GM23338 (cell line): Measurements from ENCODE around the gene PCDHGA1. TPM values are rescaled to one million over a fixed set of nuclear protein-coding genes. Genes with fewer than 3 reads are reported as not detected.

ENCODE experiments used
- ATAC-seq: fragments of 200-7000 bp; cut with Tn5 transposase; 3 replicates; pipeline ENCODE4 v1.9.1; 2020
- DNase-seq: peaks from one replicate; pipeline ENCODE4 v3.0.0-alpha.2; 2015; ENCODE audit warnings: low spot score
- H2AFZ ChIP-seq: fragments of 200-600 bp; sonication (generic); 2 replicates; pipeline ENCODE4 v1.8.0; 2016; ENCODE audit warnings: antibody characterized with exemption, mild to moderate bottlenecking, moderate library complexity
- H3F3A ChIP-seq: fragments of 200-600 bp; sonication (generic); replicated peaks from 2 replicates; pipeline ENCODE4 v1.8.0; 2017; ENCODE audit warnings: antibody characterized with exemption, mixed run types, low read depth
- H3K27ac ChIP-seq: fragments of 200-600 bp; sonication (generic); 2 replicates; pipeline ENCODE4 v1.6.1; 2016; ENCODE audit warnings: low read depth
- H3K27me3 ChIP-seq: fragments of 200-600 bp; sonication (generic); 2 replicates; pipeline ENCODE4 v1.8.0; 2016; ENCODE audit warnings: mild to moderate bottlenecking, mixed run types, moderate library complexity; ENCODE audit not compliant: insufficient read depth
- H3K36me3 ChIP-seq: fragments of 200-600 bp; sonication (generic); 2 replicates; pipeline ENCODE4 v1.8.0; 2016; ENCODE audit warnings: mild to moderate bottlenecking; ENCODE audit not compliant: insufficient read depth
- H3K4me1 ChIP-seq: fragments of 200-600 bp; sonication (generic); 2 replicates; pipeline ENCODE4 v1.8.0; 2016; ENCODE audit warnings: mild to moderate bottlenecking, moderate library complexity; ENCODE audit not compliant: insufficient read depth
- H3K4me2 ChIP-seq: fragments of 200-600 bp; sonication (generic); 2 replicates; pipeline ENCODE4 v1.7.1; 2017; ENCODE audit warnings: mixed run types
- H3K4me3 ChIP-seq: fragments of 200-600 bp; sonication (generic); 2 replicates; pipeline ENCODE4 v1.6.1; 2016; ENCODE audit warnings: mixed run types
- H3K79me2 ChIP-seq: fragments of 200-600 bp; sonication (generic); replicated peaks from 2 replicates; pipeline ENCODE4 v1.8.0; 2017; ENCODE audit warnings: mild to moderate bottlenecking; ENCODE audit not compliant: insufficient read depth
- H3K9me2 ChIP-seq: fragments of 200-600 bp; sonication (generic); 2 replicates; pipeline ENCODE4 v1.8.0; 2017; ENCODE audit not compliant: insufficient read depth
- H4K20me1 ChIP-seq: fragments of 200-600 bp; sonication (generic); replicated peaks from 2 replicates; pipeline ENCODE4 v1.8.0; 2017; ENCODE audit warnings: mild to moderate bottlenecking; ENCODE audit not compliant: insufficient read depth
- H3K27ac Mint-ChIP-seq: 2 replicates; pipeline ENCODE4 v1.8.0; 2020; ENCODE audit warnings: inconsistent platforms, mild to moderate bottlenecking, moderate library complexity, mixed read lengths
- H3K27me3 Mint-ChIP-seq: 3 replicates; pipeline ENCODE4 v1.8.0; 2022; ENCODE audit warnings: low read depth, mild to moderate bottlenecking, moderate library complexity, mixed read lengths, inconsistent platforms; ENCODE audit not compliant: insufficient read depth, poor library complexity
- H3K36me3 Mint-ChIP-seq: 3 replicates; pipeline ENCODE4 v1.8.0; 2021; ENCODE audit warnings: low read depth, mild to moderate bottlenecking, inconsistent platforms, moderate library complexity, mixed read lengths
- H3K4me1 Mint-ChIP-seq: 3 replicates; pipeline ENCODE4 v1.8.0; 2020; ENCODE audit warnings: mild to moderate bottlenecking, inconsistent platforms, mixed read lengths
- H3K4me3 Mint-ChIP-seq: 3 replicates; pipeline ENCODE4 v1.8.0; 2021; ENCODE audit warnings: moderate library complexity, mild to moderate bottlenecking, inconsistent platforms, mixed read lengths
- H3K9me3 Mint-ChIP-seq: 3 replicates; pipeline ENCODE4 v1.8.0; 2020; ENCODE audit warnings: moderate library complexity, mild to moderate bottlenecking, inconsistent platforms, mixed read lengths
- CREB1 ChIP-seq: fragments of 250-450 bp; sonication (Bioruptor Pico); IDR thresholded peaks from 2 replicates; pipeline ENCODE4 v1.5.0; 2020; ENCODE audit warnings: low read depth, mild to moderate bottlenecking, moderate library complexity
- EZH2 ChIP-seq: fragments of 200-600 bp; sonication (generic); IDR thresholded peaks from one replicate; pipeline ENCODE4 v1.8.0; 2017; ENCODE audit warnings: antibody characterized with exemption, mild to moderate bottlenecking, low read depth; ENCODE audit not compliant: unreplicated experiment
- EZH2phosphoT487 ChIP-seq: fragments of 200-600 bp; sonication (generic); IDR thresholded peaks from one replicate; pipeline ENCODE4 v1.8.1; 2018; ENCODE audit warnings: antibody characterized with exemption; ENCODE audit not compliant: unreplicated experiment
- JUNB ChIP-seq: IDR thresholded peaks from one replicate; pipeline ENCODE4 v1.6.1; 2016; ENCODE audit warnings: antibody characterized with exemption; ENCODE audit not compliant: unreplicated experiment
- NANOG ChIP-seq: IDR thresholded peaks from 2 replicates; pipeline ENCODE4 v1.6.1; 2016; ENCODE audit warnings: antibody characterized with exemption, borderline replicate concordance
- POLR2AphosphoS5 ChIP-seq: IDR thresholded peaks from 2 replicates; pipeline ENCODE4 v1.6.1; 2016; ENCODE audit warnings: antibody characterized with exemption, low read depth
- REST ChIP-seq: IDR thresholded peaks from one replicate; pipeline ENCODE4 v1.6.1; 2018; ENCODE audit warnings: antibody characterized with exemption; ENCODE audit not compliant: unreplicated experiment
- STAT1 ChIP-seq: IDR thresholded peaks from one replicate; pipeline ENCODE4 v1.6.1; 2016; ENCODE audit warnings: antibody characterized with exemption; ENCODE audit not compliant: unreplicated experiment
- ZNF114 ChIP-seq: fragments of 250-450 bp; sonication (Bioruptor Pico); IDR thresholded peaks from 2 replicates; pipeline ENCODE4 v1.5.0; 2020; ENCODE audit warnings: mild to moderate bottlenecking, moderate library complexity
- ZNF331 ChIP-seq: fragments of 250-450 bp; sonication (Bioruptor Pico); IDR thresholded peaks from 2 replicates; pipeline ENCODE4 v1.5.0; 2020; ENCODE audit warnings: low read depth, mild to moderate bottlenecking, moderate library complexity
- ZNF462 ChIP-seq: fragments of 250-450 bp; sonication (Bioruptor Pico); IDR thresholded peaks from 2 replicates; pipeline ENCODE4 v1.5.0; 2020; ENCODE audit warnings: mild to moderate bottlenecking, moderate library complexity
- polyA plus RNA-seq: library from polyadenylated mRNA; unstranded; fragments of >200 nt; fragmentation: Nextera tagmentation; extraction: Ambion mirVana; gene quantifications from 2 replicates; pipeline ENCODE4 v1.2.1, GENCODE V29; 2016
- total RNA-seq: library from RNA; depleted of rRNA; stranded (reverse); fragments of >200 nt; shearing (Covaris generic); gene quantifications from 2 replicates; pipeline ENCODE4 v1.2.3, GENCODE V29; 2014
- TF ChIP-seq, protein P1 (sequence below), 2 experiments: fragments of 200-600 bp in 1 of 2; sonication (generic) in 1 of 2; conservative IDR thresholded peaks; 2 replicates each; pipeline versions ENCODE4 v1.5.1 to v1.6.1; 2016 to 2017; ENCODE audit warnings: antibody characterized with exemption in 2 of 2, low read depth in 2 of 2, mild to moderate bottlenecking in 2 of 2, moderate library complexity in 1 of 2
- TF ChIP-seq, protein P2 (sequence below): IDR thresholded peaks from 2 replicates; pipeline ENCODE4 v1.6.1; 2016; ENCODE audit warnings: antibody characterized with exemption

Gene PCDHGA1
- total and polyA plus RNA-seq, 2 experiments from 2014 or later, result 0.39 to 1.7 TPM

GRCh38 chr5:141524604-141525597, 194.6 kb downstream of the PCDHGA1 start:
- Histone ChIP-seq H3K4me1 (peaks cover 11% of the 10 kb centered on the region), H3K27ac (peak overlapping the region; percentile 47), H3K4me2 (0 out of 2 replicates have a peak overlapping the region, but pooled peaks have one; percentile 15), H3K36me3 (peaks cover 34% of the 10 kb centered on the region), H3F3A (peaks cover 9% of the 10 kb centered on the region; the same call in 1 of the 2 replicates), H3K79me2 (0 out of 2 replicates have a peak, but pooled peaks cover 6% of the 10 kb centered on the region), H2AFZ (no peak overlapping the region), H4K20me1 (peaks cover 4% of the 10 kb centered on the region), H3K4me3 (no peak overlapping the region), H3K27me3 (no peaks in the 10 kb centered on the region), H3K9me2 (no peaks in the 10 kb centered on the region)
- Mint-ChIP-seq H3K4me1 (peaks cover 22% of the 10 kb centered on the region), H3K4me3 (peak overlapping the region; percentile 9; the same call in 1 of the 3 replicates), H3K9me3 (no peaks in the 10 kb centered on the region), H3K27ac (peak overlapping the region; percentile 70), H3K36me3 (peaks cover 72% of the 10 kb centered on the region), H3K27me3 (no peaks in the 10 kb centered on the region)
- peak; percentile 100 for DNase-seq
- TF ChIP-seq ZNF331 (CRISPR knock-in tag), result no peak
- TF ChIP-seq ZNF114 (CRISPR knock-in tag), result no peak
- TF ChIP-seq JUNB, result no peak
- TF ChIP-seq CREB1, result peak; percentile 57; the same call in 1 of the 2 replicates
- TF ChIP-seq STAT1, result no peak
- peak; percentile 24; the same call in 1 of the 2 replicates for TF ChIP-seq POLR2AphosphoS5
- no peak for TF ChIP-seq NANOG
- TF ChIP-seq EZH2, result no peak
- TF ChIP-seq ZNF462, result no peak
- TF ChIP-seq, protein P1, sequence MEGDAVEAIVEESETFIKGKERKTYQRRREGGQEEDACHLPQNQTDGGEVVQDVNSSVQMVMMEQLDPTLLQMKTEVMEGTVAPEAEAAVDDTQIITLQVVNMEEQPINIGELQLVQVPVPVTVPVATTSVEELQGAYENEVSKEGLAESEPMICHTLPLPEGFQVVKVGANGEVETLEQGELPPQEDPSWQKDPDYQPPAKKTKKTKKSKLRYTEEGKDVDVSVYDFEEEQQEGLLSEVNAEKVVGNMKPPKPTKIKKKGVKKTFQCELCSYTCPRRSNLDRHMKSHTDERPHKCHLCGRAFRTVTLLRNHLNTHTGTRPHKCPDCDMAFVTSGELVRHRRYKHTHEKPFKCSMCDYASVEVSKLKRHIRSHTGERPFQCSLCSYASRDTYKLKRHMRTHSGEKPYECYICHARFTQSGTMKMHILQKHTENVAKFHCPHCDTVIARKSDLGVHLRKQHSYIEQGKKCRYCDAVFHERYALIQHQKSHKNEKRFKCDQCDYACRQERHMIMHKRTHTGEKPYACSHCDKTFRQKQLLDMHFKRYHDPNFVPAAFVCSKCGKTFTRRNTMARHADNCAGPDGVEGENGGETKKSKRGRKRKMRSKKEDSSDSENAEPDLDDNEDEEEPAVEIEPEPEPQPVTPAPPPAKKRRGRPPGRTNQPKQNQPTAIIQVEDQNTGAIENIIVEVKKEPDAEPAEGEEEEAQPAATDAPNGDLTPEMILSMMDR (conservative IDR thresholded peaks at IDR 0.05; ENCODE audit: low read depth in 2 of 2), result peak; percentile 100
- TF ChIP-seq, protein P2, sequence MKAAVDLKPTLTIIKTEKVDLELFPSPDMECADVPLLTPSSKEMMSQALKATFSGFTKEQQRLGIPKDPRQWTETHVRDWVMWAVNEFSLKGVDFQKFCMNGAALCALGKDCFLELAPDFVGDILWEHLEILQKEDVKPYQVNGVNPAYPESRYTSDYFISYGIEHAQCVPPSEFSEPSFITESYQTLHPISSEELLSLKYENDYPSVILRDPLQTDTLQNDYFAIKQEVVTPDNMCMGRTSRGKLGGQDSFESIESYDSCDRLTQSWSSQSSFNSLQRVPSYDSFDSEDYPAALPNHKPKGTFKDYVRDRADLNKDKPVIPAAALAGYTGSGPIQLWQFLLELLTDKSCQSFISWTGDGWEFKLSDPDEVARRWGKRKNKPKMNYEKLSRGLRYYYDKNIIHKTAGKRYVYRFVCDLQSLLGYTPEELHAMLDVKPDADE, result no peak
- no peak for TF ChIP-seq REST
- no peak for TF ChIP-seq EZH2phosphoT487
- ATAC-seq, result peak; percentile 98
